Fibroblast of lung (primary cell): ENCODE results near the gene TAS2R7.

ENCODE experiments used
- CTCF ChIP-seq, 2 donors: IDR thresholded peaks in 1 of 2; conservative IDR thresholded peaks in 1 of 2; 1 replicate in 1 of 2; 2 replicates in 1 of 2; pipeline ENCODE4 v1.5.1; 2011 to 2012; ENCODE audit warnings: low read length in 2 of 2, control low read depth in 1 of 2, inconsistent platforms in 1 of 2, low read depth in 1 of 2, mild to moderate bottlenecking in 1 of 2
- EZH2 ChIP-seq: IDR thresholded peaks from 2 replicates; pipeline ENCODE4 v1.5.1; 2012; ENCODE audit warnings: low read length, control low read depth, mild to moderate bottlenecking; ENCODE audit errors: missing control alignments

GRCh38 chr12:10842862-10843261 is 40.4 kb upstream of the TAS2R7 start:
- TF ChIP-seq CTCF (conservative IDR thresholded peaks at IDR 0.05 in 1 of 2, IDR thresholded peaks at IDR 0.05 in 1 of 2; ENCODE audit: low read depth in 1 of 2, low read length in 2 of 2) = no peak
- no peak for TF ChIP-seq EZH2
